A549 (cell line): ENCODE data around the gene FSTL3. TPM values are rescaled to one million over a fixed set of nuclear protein-coding genes. Genes with fewer than 3 reads are reported as not detected.

ENCODE experiments used
- ATAC-seq, 2 experiments: fragments of 200-7000 bp in 1 of 2; fragments of >200 bp in 1 of 2; cut with Nextera tagmentation in 1 of 2; cut with Tn5 transposase in 1 of 2; 3 replicates each; pipeline versions ENCODE4 v1.8.0 to v1.9.1; 2018 to 2020; ENCODE audit warnings: mild to moderate bottlenecking in 1 of 2, moderate library complexity in 1 of 2
- CTCF ChIA-PET: fragments of 300-600 bp; sonication (Branson Sonifier 250); formaldehyde crosslinking; extraction: SDS; loops from one replicate; lab custom pipeline; 2021; ENCODE audit warnings: antibody characterized with exemption, inconsistent platforms; lab: Yijun Ruan, JAX
- POLR2A ChIA-PET: fragments of 350-600 bp; formaldehyde crosslinking; extraction: SDS; loops from one replicate; lab custom pipeline; 2021; ENCODE audit warnings: antibody characterized with exemption, inconsistent platforms; lab: Yijun Ruan, JAX
- DNase-seq, 2 experiments: peaks; one replicate each; pipeline versions ENCODE4 v3.0.0 to v3.0.0-alpha.2; 2011 to 2016; ENCODE audit warnings: low read depth in 1 of 2, low spot score in 1 of 2
- FAIRE-seq: peaks from 2 replicates; lab custom pipeline; 2011; peaks lifted over from hg19 to GRCh38; lab: Jason Lieb, UNC
- H3K27ac ChIP-seq, 2 experiments: fragments of >200 bp; sonication (Bioruptor Twin); formaldehyde crosslinking; 3 replicates each; pipeline ENCODE4 v1.5.1; 2016 to 2017
- H3K4me1 ChIP-seq: fragments of >200 bp; sonication (Bioruptor Twin); formaldehyde crosslinking; 3 replicates; pipeline ENCODE4 v1.6.1; 2016
- H3K4me2 ChIP-seq: fragments of >200 bp; sonication (Bioruptor Twin); formaldehyde crosslinking; 3 replicates; pipeline ENCODE4 v1.6.1; 2016
- H3K4me3 ChIP-seq: fragments of >200 bp; sonication (Bioruptor Twin); formaldehyde crosslinking; 3 replicates; pipeline ENCODE4 v1.5.1; 2016
- H3K9me3 ChIP-seq: fragments of >200 bp; sonication (Bioruptor Twin); formaldehyde crosslinking; 3 replicates; pipeline ENCODE4 v1.6.1; 2016
- BCL3 ChIP-seq: fragments of >200 bp; sonication (Bioruptor Twin); formaldehyde crosslinking; IDR thresholded peaks from 3 replicates; pipeline ENCODE4 v1.6.1; 2016
- CHD2 ChIP-seq: fragments of 150-350 bp; IDR thresholded peaks from 2 replicates; pipeline ENCODE4 v1.6.1; 2014; ENCODE audit warnings: low read length; ENCODE audit not compliant: partially characterized antibody
- CTCF ChIP-seq: fragments of >200 bp; sonication (Bioruptor Twin); formaldehyde crosslinking; IDR thresholded peaks from 3 replicates; pipeline ENCODE4 v1.5.1; 2016
- ESRRA ChIP-seq: fragments of 150-350 bp; IDR thresholded peaks from 2 replicates; pipeline ENCODE4 v1.6.1; 2014; ENCODE audit warnings: mild to moderate bottlenecking, low read length, borderline replicate concordance
- FOSL2 ChIP-seq, 2 experiments: fragments of 450-650 bp in 1 of 2; fragments of >200 bp in 1 of 2; sonication (Bioruptor Twin) in 1 of 2; formaldehyde crosslinking; IDR thresholded peaks; 2 replicates each; pipeline versions ENCODE4 v1.5.0 to v1.6.1; 2016 to 2020; ENCODE audit warnings: mild to moderate bottlenecking in 1 of 2, moderate library complexity in 1 of 2
- FOXS1 ChIP-seq: fragments of 250-450 bp; sonication (Bioruptor Pico); IDR thresholded peaks from 2 replicates; pipeline ENCODE4 v1.5.0; 2020; ENCODE audit warnings: mild to moderate bottlenecking, moderate library complexity
- GATA3 ChIP-seq: IDR thresholded peaks from 2 replicates; pipeline ENCODE4 v1.6.1; 2012; ENCODE audit warnings: borderline replicate concordance
- HOXB5 ChIP-seq: fragments of 250-450 bp; sonication (Bioruptor Pico); IDR thresholded peaks from 2 replicates; pipeline ENCODE4 v1.5.0; 2020; ENCODE audit warnings: mild to moderate bottlenecking, moderate library complexity
- JUN ChIP-seq, 2 experiments: fragments of >200 bp; sonication (Bioruptor Twin); formaldehyde crosslinking; IDR thresholded peaks; 2 replicates in 1 of 2; 3 replicates in 1 of 2; pipeline ENCODE4 v1.6.1; 2016 to 2017
- MAZ ChIP-seq: fragments of 150-350 bp; IDR thresholded peaks from 2 replicates; pipeline ENCODE4 v1.6.1; 2014; ENCODE audit warnings: antibody characterized with exemption, low read depth, low read length, borderline replicate concordance
- MYC ChIP-seq: IDR thresholded peaks from 2 replicates; pipeline ENCODE4 v1.6.1; 2012; ENCODE audit warnings: mild to moderate bottlenecking, inconsistent platforms, low read length, improper control_type of control experiment, borderline replicate concordance
- NFE2L2 ChIP-seq: fragments of 150-350 bp; conservative IDR thresholded peaks from 2 replicates; pipeline ENCODE4 v1.6.1; 2014; ENCODE audit warnings: low read length
- PBX3 ChIP-seq: IDR thresholded peaks from 2 replicates; pipeline ENCODE4 v1.6.1; 2012
- POLR2A ChIP-seq: IDR thresholded peaks from 2 replicates; pipeline ENCODE4 v1.6.1; 2012; ENCODE audit warnings: mild to moderate bottlenecking, low read length
- RAD21 ChIP-seq, 2 experiments: fragments of >200 bp in 1 of 2; sonication (Bioruptor Twin) in 1 of 2; formaldehyde crosslinking in 1 of 2; IDR thresholded peaks in 1 of 2; conservative IDR thresholded peaks in 1 of 2; 2 replicates in 1 of 2; 3 replicates in 1 of 2; pipeline ENCODE4 v1.6.1; 2012 to 2018; ENCODE audit warnings: inconsistent platforms in 1 of 2
- SMC3 ChIP-seq: fragments of >200 bp; sonication (Bioruptor Twin); formaldehyde crosslinking; IDR thresholded peaks from 3 replicates; pipeline ENCODE4 v1.6.1; 2018; ENCODE audit warnings: inconsistent platforms
- TP53 ChIP-seq: fragments of 250-450 bp; sonication (Bioruptor Pico); IDR thresholded peaks from 2 replicates; pipeline ENCODE4 v1.5.0; 2021; ENCODE audit warnings: mild to moderate bottlenecking, moderate library complexity
- USF2 ChIP-seq: fragments of 450-650 bp; IDR thresholded peaks from 2 replicates; pipeline ENCODE4 v1.6.1; 2014; ENCODE audit warnings: antibody characterized with exemption
- ZSCAN20 ChIP-seq: fragments of 250-450 bp; sonication (Bioruptor Pico); IDR thresholded peaks from 2 replicates; pipeline ENCODE4 v1.8.0; 2022; ENCODE audit warnings: mild to moderate bottlenecking, moderate library complexity
- WGBS: methylation state at CpG from one replicate; pipeline ENCODE4 v1.1.6; 2017; ENCODE audit errors: missing lambda C conversion rate; 5-methylcytosine and 5-hydroxymethylcytosine counted together
- polyA plus RNA-seq, 4 experiments: library from polyadenylated mRNA; depleted of rRNA in 3 of 4; stranded (reverse); fragments of >200 nt; fragmentation: RNase III in 1 of 4; extraction: RNeasy Plus Mini Kit Qiagen cat#74134 plus additional on column Dnase treatment in 1 of 4; gene quantifications; 2 replicates in 3 of 4; 3 replicates in 1 of 4; pipeline ENCODE4 v1.2.3, GENCODE V29; 2011 to 2017

FSTL3 gene
- polyA plus RNA-seq, 2 of the 4 experiments (the other 2 are of a cell fraction): 58.1 to 131 TPM

- DNase-seq (peak; percentile 71 to 98), FAIRE-seq (no peak), ATAC-seq (peak; percentile 48 to 56)
- ChIA-PET CTCF (interaction anchor here (0.8 to 1.9 kb wide), 4 partner anchors 11 to 96 kb away, joined by 3 to 7 read pairs (median 5); no protein-coding TSS in a partner anchor), POLR2A (interaction anchor here (0.6 to 0.8 kb wide), 3 partner anchors 23 to 93 kb away, joined by 3 to 5 read pairs (median 4); no protein-coding TSS in a partner anchor)
- Histone ChIP-seq H3K4me2 (peak overlapping the region; percentile 77), H3K9me3 (no peaks in the 10 kb centered on the region), H3K4me3 (peak overlapping the region; percentile 64), H3K4me1 (peaks cover 21% of the 10 kb centered on the region), H3K27ac (peak overlapping the region; percentile 99)
- WGBS: 13% methylated on average over 2 of the region's 70 CpGs
- TF ChIP-seq PBX3: peak; percentile 64
- no peak for TF ChIP-seq ZSCAN20 (CRISPR knock-in tag)
- TF ChIP-seq NFE2L2: no peak
- TF ChIP-seq GATA3: peak; percentile 7; the same call in 1 of the 2 replicates
- TF ChIP-seq FOSL2 (IDR thresholded peaks at IDR 0.05): no peak
- peak; percentile 45 for TF ChIP-seq FOSL2 (CRISPR knock-in tag; IDR thresholded peaks at IDR 0.05)
- TF ChIP-seq MYC: peak; percentile 62
- peak; percentile 77 for TF ChIP-seq USF2
- peak; percentile 79 for TF ChIP-seq POLR2A
- peak in 1 of 2 experiments; percentile 13; a peak in 2 of 5 replicates for TF ChIP-seq RAD21 (conservative IDR thresholded peaks at IDR 0.05 in 1 of 2, IDR thresholded peaks at IDR 0.05 in 1 of 2)
- peak; percentile 41 for TF ChIP-seq CTCF
- TF ChIP-seq ESRRA: no peak
- peak; percentile 41; the same call in 2 of the 3 replicates for TF ChIP-seq SMC3
- peak; percentile 49 to 89 for TF ChIP-seq JUN (IDR thresholded peaks at IDR 0.05)
- 0 out of 2 replicates have a peak, but pooled peaks have one; percentile 63 for TF ChIP-seq TP53
- TF ChIP-seq CHD2: no peak
- TF ChIP-seq MAZ: 0 out of 2 replicates have a peak, but pooled peaks have one; percentile 21
- peak; percentile 4; the same call in 1 of the 2 replicates for TF ChIP-seq HOXB5
- TF ChIP-seq FOXS1 (CRISPR knock-in tag): no peak
- TF ChIP-seq BCL3: peak; percentile 60; the same call in 1 of the 3 replicates
These were observed 4.3 kb downstream of the FSTL3 start for GRCh38 chr19:680287-681028.
